ENCODE data around the gene PRR15L. TPM values are rescaled to one million over a fixed set of nuclear protein-coding genes. Genes with fewer than 3 reads are reported as not detected.

PRR15L gene
- total and polyA plus RNA-seq, 2 of the 8 experiments (the other 6 are each of a cell fraction or from before 2014, with no cell fraction given): 0.26 to 1.1 TPM

DNA sequence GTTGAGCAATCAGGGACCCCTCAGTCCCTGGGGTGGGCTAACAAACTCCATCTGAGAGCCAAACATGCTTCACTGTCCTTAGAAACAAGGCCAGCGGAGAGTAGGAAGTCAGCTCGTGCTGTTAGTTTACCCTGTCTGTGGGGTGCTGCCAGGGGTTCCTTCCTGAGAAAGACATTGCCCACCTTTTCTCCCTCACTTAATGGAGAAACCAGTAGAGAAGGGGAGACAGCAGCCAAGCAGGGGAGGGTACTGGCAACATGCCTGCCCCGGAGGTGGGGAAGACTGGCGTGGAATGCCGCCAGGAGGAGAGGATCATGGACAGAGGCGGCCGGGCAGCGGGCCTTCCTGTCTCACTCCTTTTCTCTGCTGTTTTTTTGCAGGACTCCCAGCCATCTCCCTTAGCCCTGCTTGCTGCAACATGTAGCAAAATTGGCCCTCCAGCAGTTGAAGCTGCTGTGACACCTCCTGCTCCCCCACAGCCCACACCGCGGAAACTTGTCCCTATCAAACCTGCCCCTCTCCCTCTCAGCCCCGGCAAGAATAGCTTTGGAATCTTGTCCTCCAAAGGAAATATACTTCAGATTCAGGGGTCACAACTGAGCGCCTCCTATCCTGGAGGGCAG lies 41.8 kb downstream of the PRR15L start:
- no peak overlapping the region for H2BK120ac ChIP-seq (replicated peaks; ENCODE audit: low read depth, low read length)
- FAIRE-seq: no peak
- no peak overlapping the region for H3K9ac ChIP-seq (replicated peaks in 1 of 4; ENCODE audit: extremely low read depth in 1 of 4, low read depth in 3 of 4, low read length in 3 of 4)
- CTCF ChIA-PET (ENCODE audit: partially characterized antibody): interaction anchor here (0.6 to 1.3 kb wide), 5 partner anchors 10 to 66 kb away, joined by 3 read pairs; no protein-coding TSS in a partner anchor
- H2BK12ac ChIP-seq (ENCODE audit: low read depth, low read length): no peak overlapping the region
- H3K27ac ChIP-seq (ENCODE audit: low read depth, low read length): no peak overlapping the region
- no peaks in the 10 kb centered on the region for H3K23me2 ChIP-seq (ENCODE audit: low read depth, low read length)
- H3K18ac ChIP-seq (ENCODE audit: extremely low read depth, low read length): no peak overlapping the region
- H3K56ac ChIP-seq (replicated peaks; ENCODE audit: insufficient read length, low read depth, low read length): no peak overlapping the region
- H4K20me1 ChIP-seq (replicated peaks in 1 of 2; ENCODE audit: control insufficient read depth in 1 of 2, insufficient read depth in 2 of 2, low read length in 2 of 2): no peaks in the 10 kb centered on the region
- H3K23ac ChIP-seq (ENCODE audit: insufficient read length): no peak overlapping the region
- H3K27me3 ChIP-seq (replicated peaks in 1 of 4; ENCODE audit: control insufficient read depth in 3 of 4, extremely low read depth in 1 of 4, insufficient read depth in 3 of 4, low read length in 3 of 4): no peaks in the 10 kb centered on the region
- H2AFZ ChIP-seq (ENCODE audit: low read length): no peak overlapping the region
- no peaks in the 10 kb centered on the region for H3K79me1 ChIP-seq (ENCODE audit: low read depth, low read length)
- no peaks in the 10 kb centered on the region for H3K79me2 ChIP-seq (ENCODE audit: control insufficient read depth in 1 of 2, insufficient read depth in 2 of 2, low read length in 2 of 2)
- no peaks in the 10 kb centered on the region; a peak in 2 of 8 replicates for H3K36me3 ChIP-seq (ENCODE audit: control insufficient read depth in 2 of 4, insufficient read depth in 4 of 4, low read length in 3 of 4)
- no peak overlapping the region for H4K91ac ChIP-seq (replicated peaks; ENCODE audit: insufficient read length, low read length)
- no peak overlapping the region for H2BK15ac ChIP-seq (ENCODE audit: low read length)
- no peak overlapping the region for H2BK5ac ChIP-seq (ENCODE audit: low read depth, low read length)
- no peak overlapping the region for H3K4ac ChIP-seq (replicated peaks; ENCODE audit: insufficient read length, low read depth, low read length)
- TF ChIP-seq POU5F1 (IDR thresholded peaks at IDR 0.05; ENCODE audit: low read depth, low read length) (no peak), CEBPB (IDR thresholded peaks at IDR 0.05; ENCODE audit: low read depth, low read length) (no peak)
- H3K4me2 ChIP-seq (ENCODE audit: insufficient read depth in 1 of 2, low read depth in 2 of 2, low read length in 2 of 2): no peak overlapping the region
- H3K14ac ChIP-seq (ENCODE audit: insufficient read length): no peak overlapping the region
- H2AK5ac ChIP-seq (ENCODE audit: low read depth, low read length): no peak overlapping the region
- DNase-seq (ENCODE audit: low read depth in 1 of 2, low spot score in 2 of 2): no peak
- no peaks in the 10 kb centered on the region for H3K9me3 ChIP-seq (ENCODE audit: insufficient read depth in 2 of 2, low read depth in 1 of 2, low read length in 1 of 2)
- no peak overlapping the region for H4K5ac ChIP-seq (ENCODE audit: insufficient read length, low read depth, low read length)
- POLR2A ChIA-PET (ENCODE audit: partially characterized antibody): interaction anchor here (0.9 to 1.3 kb wide), 3 partner anchors 21 to 55 kb away, joined by 3 to 5 read pairs (median 5); partner anchors contain the start of genes CDK5RAP3 and PNPO
- WGBS, 2 experiments (ENCODE audit: extremely low coverage in 1 of 2, insufficient coverage in 1 of 2, insufficient read length in 1 of 2, insufficient replicate concordance in 2 of 2, low coverage in 1 of 2, low lambda C conversion rate in 2 of 2, missing lambda C conversion rate in 1 of 2): 94% methylated on average over 10 of the region's 12 CpGs; no CpG with 5 or more reads in 1 of the 2 experiments
- no peak overlapping the region for H2BK20ac ChIP-seq (ENCODE audit: low read length)
- H3K4me3 ChIP-seq (ENCODE audit: extremely low read depth in 1 of 4, insufficient read depth in 2 of 4, low read depth in 3 of 4, low read length in 4 of 4): no peak overlapping the region
- H3K4me1 ChIP-seq (replicated peaks in 1 of 4; ENCODE audit: control insufficient read depth in 3 of 4, insufficient read depth in 4 of 4, low read length in 3 of 4): no peaks in the 10 kb centered on the region
- H4K8ac ChIP-seq (ENCODE audit: extremely low read depth, insufficient read depth, low read length): no peak overlapping the region

Measured in H1 (cell line).